ENCODE data around the gene SLIT1. TPM values are rescaled to one million over a fixed set of nuclear protein-coding genes. Genes with fewer than 3 reads are reported as not detected.

SLIT1 gene
- total RNA-seq, 1 donor from 2014 or later, result 10.6 TPM

DNA sequence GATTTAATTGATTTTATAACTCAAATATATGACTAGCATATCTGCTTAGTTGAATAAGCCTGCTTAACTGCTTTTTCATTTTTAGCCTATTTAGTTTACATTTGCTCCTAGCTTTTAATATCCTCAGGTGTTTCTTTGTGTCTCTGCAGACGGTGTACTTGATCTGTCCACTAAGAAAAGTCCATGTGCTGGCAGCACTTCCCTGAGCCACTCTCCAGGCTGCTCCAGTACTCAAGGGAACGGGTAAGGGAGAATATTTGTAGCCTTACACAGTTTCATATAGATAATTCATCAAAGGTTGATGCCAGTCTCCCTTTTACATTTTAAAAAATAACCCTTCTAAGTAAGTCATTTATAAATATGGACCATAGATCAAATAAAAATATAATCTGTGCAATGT is 233.8 kb downstream of the SLIT1 start:
- DNase-seq (ENCODE audit: low read depth, low spot score), result no peak
- TF ChIP-seq CTCF (conservative IDR thresholded peaks at IDR 0.05), result no peak
- Mint-ChIP-seq H3K4me1 (no peaks in the 10 kb centered on the region), H3K27me3 (ENCODE audit: low read depth) (no peaks in the 10 kb centered on the region), H3K9me3 (no peaks in the 10 kb centered on the region), H3K4me3 (no peak overlapping the region), H3K27ac (ENCODE audit: unreplicated experiment) (no peak overlapping the region), H3K36me3 (ENCODE audit: low read depth) (peaks cover 9% of the 10 kb centered on the region)

- TF ChIP-seq CTCF (conservative IDR thresholded peaks at IDR 0.05), result no peak
- Mint-ChIP-seq H3K4me1 (no peaks in the 10 kb centered on the region), H3K4me3 (no peak overlapping the region), H3K36me3 (ENCODE audit: low read depth) (peaks cover 10% of the 10 kb centered on the region), H3K27ac (ENCODE audit: unreplicated experiment) (no peak overlapping the region), H3K9me3 (no peaks in the 10 kb centered on the region), H3K27me3 (ENCODE audit: low read depth) (no peaks in the 10 kb centered on the region)
- no peak for DNase-seq (ENCODE audit: low read depth, low spot score)
These were observed 236.6 kb downstream of the SLIT1 start for GRCh38 chr10:96949039-96949683.

Other genes with a start within 250 kb of the SLIT1 start
- 30.3 and 32.1 TPM in 2 replicates for gene ARHGAP19, start 106.7 kb upstream of the SLIT1 start, total RNA-seq
- 1.6 and 2.2 TPM in 2 replicates for gene FRAT1, start 133.3 kb upstream of the SLIT1 start, total RNA-seq
- gene FRAT2, start 148.8 kb upstream of the SLIT1 start, total RNA-seq, result 8.6 and 8.8 TPM in 2 replicates
- 42.1 and 42.6 TPM in 2 replicates for gene RRP12, start 215.4 kb upstream of the SLIT1 start, total RNA-seq
- gene PGAM1, start 240.2 kb upstream of the SLIT1 start, total RNA-seq, result 313 and 337 TPM in 2 replicates

Measured in neural crest cell (in vitro differentiated cells).